Stimulated activated naive CD4-positive, alpha-beta T cell treated with Interleukin-2 at 50 U/mL for 16 hours (primary cell): ENCODE data around the gene RAD51B.
"Not testable (repeated sequence)": the region's sequence is repeated elsewhere in the genome, so short reads cannot be mapped to it uniquely, and the experiment has no call there.

Experiments used
- DNase-seq: peaks from one replicate; lab custom pipeline; 2025; lab: John Stamatoyannopoulos, UW

RAD51B gene

GRCh38 chr14:68690089-68690958 is 870.7 kb downstream of the RAD51B start:
- DNase-seq = no peak

GRCh38 chr14:68691031-68691791 is 871.6 kb downstream of the RAD51B start:
- DNase-seq = no peak

DNA sequence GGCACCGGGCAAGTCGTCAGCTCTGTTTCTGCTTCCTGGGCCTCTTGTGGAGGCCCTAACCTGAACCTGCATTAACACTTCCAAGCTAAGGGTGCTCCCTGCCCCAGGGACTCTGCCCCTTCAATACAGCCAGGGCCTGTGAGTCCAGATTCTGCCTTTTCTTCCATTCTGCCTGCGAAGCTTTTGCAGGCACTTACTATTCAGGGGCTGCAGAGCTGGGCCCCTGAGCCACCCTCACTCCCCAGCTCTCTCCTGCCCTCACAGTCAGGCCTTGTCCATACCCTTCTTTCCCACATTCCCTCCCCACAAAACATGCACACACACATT is 872.2 kb downstream of the RAD51B start:
- DNase-seq = no peak

DNA sequence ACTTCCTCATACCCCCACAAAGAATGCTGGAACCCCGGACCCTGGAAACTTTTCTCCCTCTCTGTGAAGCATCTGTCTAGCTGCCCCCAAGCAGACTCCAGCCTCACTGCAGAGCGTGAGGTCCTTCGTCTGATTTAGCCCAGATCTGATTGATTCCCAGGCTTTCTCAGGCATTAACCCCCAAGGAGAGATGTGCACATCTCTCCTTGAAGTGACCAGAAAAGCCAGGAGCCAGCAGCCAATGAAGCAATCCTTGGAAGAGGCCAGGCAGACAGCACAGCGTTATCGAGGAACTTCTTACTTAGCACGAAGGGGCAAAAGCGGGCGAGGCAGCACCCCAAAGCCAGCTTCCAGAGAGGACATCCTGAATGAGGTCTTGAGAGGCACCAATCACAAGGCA is 872.6 kb downstream of the RAD51B start:
- DNase-seq = no peak

- no peak for DNase-seq
Measured at GRCh38 chr14:68692916-68693771, 873.6 kb downstream of the RAD51B start.

GRCh38 chr14:68693926-68694325 is 874.3 kb downstream of the RAD51B start:
- DNase-seq = no peak

DNA sequence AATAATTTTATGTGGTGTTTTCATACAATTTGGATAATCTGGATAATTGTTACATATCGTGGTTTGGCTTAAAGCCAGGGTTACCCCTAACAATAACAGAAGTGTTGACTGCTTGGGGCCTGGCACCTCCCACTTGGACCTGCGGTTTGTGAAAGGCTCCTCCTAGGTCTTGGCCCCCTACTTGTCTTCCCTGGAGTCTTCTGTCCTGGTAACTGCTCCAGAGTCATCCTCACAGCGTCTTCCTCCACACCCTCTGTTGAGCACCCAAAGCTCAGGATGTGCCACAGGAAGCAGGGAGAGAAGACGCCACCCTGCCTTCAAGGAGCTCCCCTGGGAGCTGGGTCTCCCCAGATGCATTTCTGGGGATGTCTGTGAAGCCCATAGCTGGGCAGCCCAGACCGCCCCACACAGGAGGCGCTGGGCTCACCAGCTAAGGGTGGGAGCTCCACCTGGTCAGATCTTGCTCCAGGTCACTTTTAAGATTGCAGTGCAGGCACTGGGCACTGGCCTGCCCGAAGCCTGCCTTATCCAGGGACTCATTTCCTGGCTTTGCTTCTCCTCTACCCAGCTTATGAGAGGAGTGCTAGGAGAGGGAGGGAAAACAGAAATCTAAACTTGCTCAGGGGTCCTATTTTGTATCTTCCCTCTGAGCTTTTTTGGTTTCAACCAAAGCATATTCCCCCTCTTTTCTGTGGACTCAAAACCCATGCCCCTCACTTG is 875.1 kb downstream of the RAD51B start:
- DNase-seq = no peak

- no peak for DNase-seq
Measured at GRCh38 chr14:68695326-68695768, 875.8 kb downstream of the RAD51B start.

- no peak for DNase-seq
Measured at GRCh38 chr14:68695856-68696255, 876.3 kb downstream of the RAD51B start.

- DNase-seq = no peak
Measured at GRCh38 chr14:68696266-68696665, 876.7 kb downstream of the RAD51B start.

DNA sequence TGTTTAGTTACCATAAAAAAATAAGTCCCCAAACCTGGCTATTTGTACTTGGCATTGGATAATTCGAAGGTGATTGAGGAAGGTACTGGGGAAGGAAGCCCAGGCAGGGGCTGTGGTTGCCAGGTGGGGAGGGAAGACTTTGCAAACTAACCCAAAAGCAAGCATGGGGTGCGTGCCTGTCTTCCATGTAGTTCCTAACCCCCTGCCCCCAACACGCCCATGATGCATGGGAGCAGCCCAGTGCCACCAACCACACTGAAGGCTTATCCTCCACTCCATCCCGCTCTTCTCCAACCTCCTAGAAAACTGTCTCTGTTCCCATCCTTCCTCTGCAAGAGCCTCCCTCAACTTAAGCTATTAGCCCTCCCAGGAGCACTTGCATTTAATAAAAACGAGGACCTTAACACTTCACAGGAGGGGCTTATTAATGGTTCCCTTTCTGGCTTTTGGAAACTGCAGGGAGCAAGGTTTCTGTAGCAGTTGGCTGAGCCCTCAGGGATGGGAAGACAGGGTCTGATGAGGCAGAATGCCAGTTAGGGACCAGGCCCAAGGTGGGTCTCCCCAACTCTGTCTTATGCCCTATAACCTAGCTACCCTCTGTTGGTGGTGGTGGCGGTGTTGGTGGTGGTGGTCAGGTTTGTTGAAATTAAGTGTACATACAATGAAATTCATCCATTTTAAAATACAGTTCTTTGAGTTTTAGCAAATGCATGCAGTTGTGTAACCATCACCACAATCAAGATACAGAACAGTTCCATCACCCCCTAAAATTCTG is 877.3 kb downstream of the RAD51B start:
- no peak for DNase-seq

DNA sequence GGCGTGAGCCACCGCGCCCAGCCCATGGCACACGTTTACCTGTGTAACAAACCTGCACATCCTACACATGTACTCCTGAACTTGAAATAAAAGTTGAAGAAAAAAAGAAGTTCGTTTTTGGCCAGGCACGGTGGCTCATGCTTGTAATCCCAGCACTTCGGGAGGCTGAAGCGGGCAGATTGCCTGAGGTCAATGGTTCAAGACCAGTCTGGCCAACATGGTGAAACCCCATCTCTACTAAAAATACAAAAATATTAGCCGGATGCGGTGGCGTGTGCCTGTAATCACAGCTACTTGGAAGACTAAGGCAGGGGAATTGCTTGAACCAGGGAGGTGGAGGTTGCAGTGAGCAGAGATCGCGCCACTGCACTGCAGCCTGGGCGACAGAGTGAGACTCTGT is 879.2 kb downstream of the RAD51B start:
- not testable (repeated sequence) for DNase-seq

DNA sequence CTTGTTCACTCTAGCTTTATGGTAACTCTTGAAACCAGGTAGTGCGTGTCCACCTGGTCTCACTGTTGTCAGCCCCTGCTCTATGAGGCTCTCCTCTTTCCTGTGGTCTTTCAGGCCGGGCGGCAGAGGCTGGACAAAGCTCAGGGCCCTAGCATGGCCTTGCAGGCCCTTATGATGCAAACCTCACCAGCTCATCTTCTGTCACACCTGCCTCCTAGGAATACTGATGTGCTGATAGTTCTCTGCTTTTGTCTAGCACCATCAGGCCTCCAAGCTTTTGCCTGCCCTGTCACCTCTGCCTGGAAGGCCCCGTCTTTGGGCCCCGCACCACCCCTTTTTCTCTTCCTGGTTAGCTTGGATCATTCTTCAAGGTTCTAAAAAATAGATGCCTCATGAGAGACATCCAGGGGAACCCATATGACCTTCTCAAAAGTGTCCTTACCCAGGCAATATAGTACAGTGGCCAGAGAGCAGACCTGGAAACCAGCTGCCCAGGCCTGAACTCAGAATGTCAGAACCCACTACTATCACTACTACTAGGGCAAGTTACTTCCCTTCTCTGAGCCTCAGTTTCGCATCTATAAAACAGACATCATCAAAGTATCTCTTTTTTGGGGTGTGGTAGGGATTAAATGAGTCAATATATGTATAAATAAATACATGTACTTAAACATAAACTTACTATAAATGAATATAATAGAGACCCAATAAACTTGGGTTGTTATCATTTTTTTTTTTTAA is 881.6 kb downstream of the RAD51B start:
- no peak for DNase-seq

DNA sequence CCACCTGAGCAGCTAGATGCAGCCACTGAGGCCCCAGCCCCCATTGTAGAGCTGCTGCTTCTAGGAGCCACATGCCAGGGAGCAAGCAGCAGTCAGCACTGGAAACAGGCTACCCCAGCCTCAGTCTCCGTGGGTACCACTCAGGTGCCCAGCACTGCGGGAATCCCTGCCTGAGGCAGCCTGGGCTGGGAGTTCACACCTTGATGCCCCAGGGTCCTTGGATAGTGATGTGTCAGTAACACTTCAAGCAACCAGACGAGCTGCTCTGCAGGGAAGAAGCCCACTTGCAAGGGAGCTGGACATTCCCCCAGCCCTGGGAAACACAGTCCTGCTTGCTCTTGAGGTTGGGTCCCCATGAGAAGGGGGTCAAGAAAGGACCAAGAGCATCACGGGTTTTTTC is 882.6 kb downstream of the RAD51B start:
- no peak for DNase-seq

DNA sequence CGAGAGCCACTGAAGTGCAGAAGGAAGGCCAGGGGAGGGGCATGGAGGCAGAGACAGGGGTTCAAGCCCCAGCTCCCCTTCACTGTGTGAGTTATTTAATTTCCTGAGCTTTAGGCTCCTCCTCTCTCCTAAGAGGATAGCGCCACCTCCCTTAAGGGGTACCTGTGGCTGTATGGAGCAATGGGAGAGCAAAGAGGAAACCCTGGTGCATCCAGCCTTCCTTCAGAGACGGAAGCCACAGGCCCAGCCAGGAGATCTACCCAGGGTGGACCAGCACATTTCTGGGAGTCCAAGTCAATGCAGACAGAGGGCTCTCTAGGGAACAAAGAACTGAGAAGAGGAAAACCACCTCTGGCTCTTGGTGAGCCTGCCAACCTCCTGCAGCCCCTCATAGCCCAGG is 883.0 kb downstream of the RAD51B start:
- no peak for DNase-seq

DNA sequence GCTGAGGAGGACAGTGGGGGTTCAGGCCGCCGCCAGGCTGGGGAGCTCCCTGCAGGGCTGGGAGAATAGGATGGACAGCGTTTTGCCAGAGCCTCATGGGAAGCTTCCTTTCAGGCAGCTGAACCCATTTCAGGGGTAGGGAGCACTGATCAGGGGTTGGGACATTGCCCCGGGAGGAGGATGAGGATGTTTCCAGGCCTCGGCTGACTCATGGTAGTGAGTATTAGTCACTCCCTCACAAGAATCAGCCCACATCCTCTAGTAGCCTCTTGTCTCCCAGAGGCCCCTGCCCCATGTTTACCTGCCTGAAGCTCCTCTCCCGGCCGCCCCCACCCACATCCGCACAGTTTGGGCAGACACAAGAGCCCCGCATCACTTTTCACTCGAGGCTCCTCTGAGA is 883.5 kb downstream of the RAD51B start:
- DNase-seq = no peak

DNA sequence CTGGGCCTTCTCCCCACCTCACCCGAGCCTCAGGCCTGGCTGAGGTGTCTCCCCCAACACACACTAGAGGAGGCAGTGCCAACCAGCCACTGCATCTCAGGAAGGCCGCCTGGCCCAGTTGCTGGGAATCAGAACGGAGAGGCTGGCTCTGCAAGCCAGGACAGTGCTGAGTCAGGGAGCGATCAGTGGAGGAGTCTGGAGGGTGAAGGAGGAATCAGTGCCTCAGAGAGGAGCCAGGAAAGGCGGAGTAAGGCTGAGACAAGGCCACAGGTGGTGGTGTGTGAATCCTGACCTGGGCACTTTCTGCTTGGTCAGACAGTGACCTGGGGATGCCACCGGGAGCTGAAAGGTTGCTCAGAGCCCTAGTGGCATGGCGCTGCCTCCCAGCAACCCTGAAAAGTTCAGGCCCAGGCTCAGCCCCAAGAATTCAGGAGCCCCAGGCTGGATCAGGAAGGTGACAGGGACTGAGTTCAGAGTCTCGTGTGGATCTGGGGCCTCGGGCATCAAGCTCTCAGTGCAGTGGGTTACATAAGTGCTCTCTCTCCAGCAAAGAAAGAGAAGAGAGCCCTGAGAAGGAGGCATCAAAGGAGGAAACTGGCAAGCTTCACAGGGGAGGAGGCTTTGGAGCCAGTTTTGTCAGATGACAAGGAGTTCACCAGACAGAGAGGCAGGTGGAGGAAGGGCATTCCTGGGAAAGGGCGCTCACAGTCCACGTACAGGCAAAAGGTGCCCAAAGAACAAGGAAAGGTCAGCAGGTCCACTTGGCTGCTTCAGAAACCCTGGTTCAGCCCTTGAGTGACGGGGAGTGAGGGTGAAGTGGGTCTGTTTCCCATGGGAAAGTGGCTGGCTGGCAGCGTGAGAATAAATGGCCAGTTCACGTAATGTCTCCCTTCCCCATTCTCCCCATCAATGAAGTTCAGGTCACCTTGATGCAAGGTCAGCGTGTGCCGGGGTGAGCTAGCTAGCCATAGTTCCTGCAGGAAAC is 885.4 kb downstream of the RAD51B start:
- DNase-seq = no peak

- DNase-seq = no peak
Measured at GRCh38 chr14:68705741-68706283, 886.2 kb downstream of the RAD51B start.

GRCh38 chr14:68707482-68707881 is 887.9 kb downstream of the RAD51B start:
- no peak for DNase-seq
